WI38 (cell line): Measurements from ENCODE around the gene TMEM132C.

Experiments
- H3K4me3 ChIP-seq: 2 replicates; pipeline ENCODE4 v1.5.1; 2011; ENCODE audit warnings: low read depth, mild to moderate bottlenecking, control low read depth, low read length
- CTCF ChIP-seq: IDR thresholded peaks from 2 replicates; pipeline ENCODE4 v1.5.1; 2012; ENCODE audit warnings: low read depth, mild to moderate bottlenecking, control low read depth, low read length

The TMEM132C gene

GRCh38 chr12:128455851-128456250 is 188.9 kb downstream of the TMEM132C start:
- TF ChIP-seq CTCF = no peak

DNA sequence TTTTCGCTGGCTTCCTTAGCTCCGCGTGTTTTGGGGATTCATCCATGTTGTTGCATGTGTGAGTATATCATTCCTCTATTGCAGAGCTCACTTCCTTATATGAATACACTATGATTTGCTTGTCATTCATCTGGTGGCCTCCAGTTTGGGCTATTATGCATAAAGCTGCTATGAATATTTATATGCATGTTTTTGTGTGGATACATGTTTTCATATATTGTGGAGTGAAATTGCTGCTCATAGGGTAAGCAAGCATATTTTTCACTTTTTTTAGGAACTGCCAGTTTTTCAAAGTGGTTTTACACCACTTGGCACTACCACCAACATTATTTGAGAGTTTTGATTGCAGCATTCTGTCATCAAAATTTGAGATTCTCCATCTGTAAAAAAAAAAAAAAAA is 190.0 kb downstream of the TMEM132C start:
- no peak for TF ChIP-seq CTCF
- H3K4me3 ChIP-seq = no peak overlapping the region

More at GRCh38 chr12:128455851-128456250, 188.9 kb downstream of the TMEM132C start:
- no peak overlapping the region for H3K4me3 ChIP-seq

GRCh38 chr12:128458301-128458974 is 191.5 kb downstream of the TMEM132C start:
- no peak for TF ChIP-seq CTCF
- no peak overlapping the region for H3K4me3 ChIP-seq

- TF ChIP-seq CTCF = no peak
- no peak overlapping the region for H3K4me3 ChIP-seq
Measured at GRCh38 chr12:128459067-128459466, 192.1 kb downstream of the TMEM132C start.

DNA sequence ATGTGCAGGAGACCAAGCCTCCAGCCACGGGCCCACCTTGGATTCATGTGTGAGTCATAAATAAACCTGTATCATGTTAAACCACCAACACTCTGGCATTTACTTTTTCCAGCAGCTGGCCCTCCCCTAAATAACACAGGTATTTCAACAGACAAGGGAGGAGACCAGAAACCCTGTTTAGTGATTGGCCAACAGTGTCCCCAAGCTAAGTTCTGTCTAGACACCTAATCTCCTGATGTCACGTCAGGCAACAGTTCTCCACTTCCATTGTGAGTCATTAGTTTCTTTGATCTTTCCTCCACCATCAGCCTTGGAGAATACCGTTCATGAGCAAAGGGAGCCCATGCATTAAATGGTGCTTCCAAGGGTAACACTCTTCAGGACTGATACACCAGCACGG is 196.9 kb downstream of the TMEM132C start:
- H3K4me3 ChIP-seq = no peak overlapping the region
- no peak for TF ChIP-seq CTCF

GRCh38 chr12:128467882-128468281 is 200.9 kb downstream of the TMEM132C start:
- H3K4me3 ChIP-seq = no peak overlapping the region
- no peak for TF ChIP-seq CTCF

DNA sequence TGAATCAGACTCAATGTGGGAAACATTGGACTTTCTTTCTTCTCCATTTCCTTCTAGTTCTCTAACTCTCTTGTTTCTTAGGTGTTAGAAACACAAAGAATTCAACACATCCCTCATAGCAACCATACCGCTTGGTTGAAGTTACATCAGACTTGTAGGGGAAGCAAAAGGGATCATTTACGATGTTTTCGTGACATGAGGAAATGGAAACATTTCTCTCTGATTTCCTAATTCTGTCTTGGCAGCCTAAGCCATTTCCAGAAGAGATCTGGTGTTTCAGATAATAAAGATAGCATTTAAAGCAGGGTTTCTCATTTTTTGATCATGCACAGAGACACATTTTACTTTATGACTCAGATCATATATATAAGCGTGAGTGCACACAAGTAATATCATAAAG is 202.0 kb downstream of the TMEM132C start:
- H3K4me3 ChIP-seq = no peak overlapping the region
- no peak for TF ChIP-seq CTCF
